ENCODE measurements around the gene SELENOO.

DNA sequence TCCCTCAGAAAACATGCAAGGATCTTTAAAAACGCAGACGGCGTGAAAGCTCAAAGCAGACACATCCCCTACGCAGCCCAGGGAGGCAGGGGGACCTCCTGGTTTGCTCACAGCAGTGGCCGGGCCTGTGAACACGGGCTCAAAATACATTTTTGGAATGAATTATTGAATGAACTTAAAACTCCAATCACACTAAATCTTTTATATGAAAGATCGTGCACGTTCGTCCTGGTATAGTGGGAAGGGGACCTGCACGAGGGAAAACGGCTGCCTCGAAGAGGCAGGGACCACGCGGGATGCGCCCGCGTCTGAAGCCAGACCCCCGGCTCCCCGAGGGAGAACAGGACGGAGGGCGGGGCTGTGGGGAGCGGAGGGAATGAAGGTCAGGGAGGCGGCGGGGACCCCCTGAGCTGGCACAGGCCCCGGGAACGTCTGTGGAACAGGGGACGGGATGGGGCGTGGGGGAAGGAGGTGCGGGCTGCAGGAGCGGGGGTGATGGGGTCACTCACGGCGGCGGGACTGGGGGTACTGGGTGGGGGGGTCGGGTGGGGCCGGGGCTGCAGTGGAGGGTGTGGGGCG is 31.5 kb upstream of the SELENOO start:
- TF ChIP-seq, protein P1, sequence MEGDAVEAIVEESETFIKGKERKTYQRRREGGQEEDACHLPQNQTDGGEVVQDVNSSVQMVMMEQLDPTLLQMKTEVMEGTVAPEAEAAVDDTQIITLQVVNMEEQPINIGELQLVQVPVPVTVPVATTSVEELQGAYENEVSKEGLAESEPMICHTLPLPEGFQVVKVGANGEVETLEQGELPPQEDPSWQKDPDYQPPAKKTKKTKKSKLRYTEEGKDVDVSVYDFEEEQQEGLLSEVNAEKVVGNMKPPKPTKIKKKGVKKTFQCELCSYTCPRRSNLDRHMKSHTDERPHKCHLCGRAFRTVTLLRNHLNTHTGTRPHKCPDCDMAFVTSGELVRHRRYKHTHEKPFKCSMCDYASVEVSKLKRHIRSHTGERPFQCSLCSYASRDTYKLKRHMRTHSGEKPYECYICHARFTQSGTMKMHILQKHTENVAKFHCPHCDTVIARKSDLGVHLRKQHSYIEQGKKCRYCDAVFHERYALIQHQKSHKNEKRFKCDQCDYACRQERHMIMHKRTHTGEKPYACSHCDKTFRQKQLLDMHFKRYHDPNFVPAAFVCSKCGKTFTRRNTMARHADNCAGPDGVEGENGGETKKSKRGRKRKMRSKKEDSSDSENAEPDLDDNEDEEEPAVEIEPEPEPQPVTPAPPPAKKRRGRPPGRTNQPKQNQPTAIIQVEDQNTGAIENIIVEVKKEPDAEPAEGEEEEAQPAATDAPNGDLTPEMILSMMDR (IDR thresholded peaks at IDR 0.05; ENCODE audit: low read depth, low read length) = no peak
- no peak for TF ChIP-seq MYC (IDR thresholded peaks at IDR 0.05; ENCODE audit: low read depth, low read length)
- TF ChIP-seq POLR2A (IDR thresholded peaks at IDR 0.05; ENCODE audit: extremely low read depth, insufficient read length) = no peak
- TF ChIP-seq, protein P2, sequence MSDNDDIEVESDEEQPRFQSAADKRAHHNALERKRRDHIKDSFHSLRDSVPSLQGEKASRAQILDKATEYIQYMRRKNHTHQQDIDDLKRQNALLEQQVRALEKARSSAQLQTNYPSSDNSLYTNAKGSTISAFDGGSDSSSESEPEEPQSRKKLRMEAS (IDR thresholded peaks at IDR 0.05; ENCODE audit: low read depth, low read length) = no peak
